Measurements from ENCODE around the gene ACAP3.

The ACAP3 gene

DNA sequence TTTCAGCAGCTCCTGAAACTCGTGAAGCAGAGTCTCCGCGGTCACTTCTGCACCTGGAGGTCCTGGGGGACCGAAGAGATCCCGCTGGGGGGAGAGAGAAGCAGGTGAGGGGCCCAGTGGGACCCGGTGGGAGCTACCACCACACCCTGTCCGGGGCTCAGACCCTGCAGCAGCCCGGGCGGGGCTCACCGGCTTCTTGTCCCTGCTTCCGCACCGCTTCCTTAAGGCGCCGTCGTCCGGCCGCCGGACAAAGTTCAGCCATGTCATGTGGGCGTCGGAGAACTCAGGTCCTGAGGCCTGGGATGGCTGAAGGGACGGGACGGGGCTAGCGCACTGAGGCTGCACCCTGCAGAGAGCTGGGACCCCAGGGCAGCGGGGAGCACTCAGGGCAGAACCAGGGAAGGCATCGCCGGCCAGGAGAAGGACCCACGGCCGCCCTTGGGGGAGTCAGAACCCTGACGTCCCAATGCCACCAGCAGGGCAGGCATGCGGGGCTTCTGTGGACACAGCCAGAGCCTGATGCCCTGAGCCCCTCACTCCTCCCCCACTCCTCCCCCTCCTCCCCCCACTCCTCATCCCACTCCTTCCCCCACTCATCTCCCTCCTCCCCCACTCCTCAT, 63.4 kb downstream of the ACAP3 start:
- no peak for DNase-seq (ENCODE audit: low spot score)

DNA sequence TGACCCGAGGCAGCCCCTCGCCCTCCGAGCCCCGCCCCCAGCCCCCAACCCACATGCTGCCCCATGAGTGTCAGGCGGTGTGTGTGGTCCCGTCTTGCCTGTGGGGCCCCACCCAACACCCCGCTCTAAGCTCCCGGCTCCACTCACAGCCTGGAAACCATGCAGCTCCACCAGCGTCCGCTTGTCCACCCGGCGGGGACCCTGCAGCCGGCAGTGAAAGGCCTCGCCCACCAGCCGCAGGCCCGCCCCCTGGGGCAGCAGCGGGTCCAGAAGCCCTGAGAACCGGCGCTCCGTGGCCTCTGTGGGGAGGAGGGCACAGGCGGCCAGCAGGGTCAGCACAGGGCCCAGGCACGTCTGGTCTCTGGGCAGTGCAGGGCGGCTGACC, 63.9 kb downstream of the ACAP3 start:
- no peak for DNase-seq (ENCODE audit: low spot score)

DNA sequence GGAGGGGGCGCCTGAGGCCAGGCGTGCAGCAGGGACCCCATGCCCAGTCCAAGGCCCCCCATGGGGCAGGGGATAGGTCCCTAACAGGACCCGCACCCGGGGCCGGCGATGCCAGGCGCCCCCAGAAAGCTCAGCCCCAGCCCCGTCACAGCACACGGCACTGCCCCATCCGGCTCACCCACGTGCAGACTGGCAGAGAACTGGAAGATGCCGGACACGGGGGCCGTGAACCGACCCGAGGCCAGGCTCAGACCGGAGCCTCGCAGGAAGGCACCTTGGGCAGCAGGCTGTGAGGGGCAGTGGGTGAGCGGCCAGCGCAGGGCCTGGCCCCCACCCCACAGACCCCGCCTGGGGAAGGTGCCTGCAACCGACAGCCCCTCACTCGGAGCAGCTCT, 64.5 kb downstream of the ACAP3 start:
- DNase-seq (ENCODE audit: low spot score): no peak

DNA sequence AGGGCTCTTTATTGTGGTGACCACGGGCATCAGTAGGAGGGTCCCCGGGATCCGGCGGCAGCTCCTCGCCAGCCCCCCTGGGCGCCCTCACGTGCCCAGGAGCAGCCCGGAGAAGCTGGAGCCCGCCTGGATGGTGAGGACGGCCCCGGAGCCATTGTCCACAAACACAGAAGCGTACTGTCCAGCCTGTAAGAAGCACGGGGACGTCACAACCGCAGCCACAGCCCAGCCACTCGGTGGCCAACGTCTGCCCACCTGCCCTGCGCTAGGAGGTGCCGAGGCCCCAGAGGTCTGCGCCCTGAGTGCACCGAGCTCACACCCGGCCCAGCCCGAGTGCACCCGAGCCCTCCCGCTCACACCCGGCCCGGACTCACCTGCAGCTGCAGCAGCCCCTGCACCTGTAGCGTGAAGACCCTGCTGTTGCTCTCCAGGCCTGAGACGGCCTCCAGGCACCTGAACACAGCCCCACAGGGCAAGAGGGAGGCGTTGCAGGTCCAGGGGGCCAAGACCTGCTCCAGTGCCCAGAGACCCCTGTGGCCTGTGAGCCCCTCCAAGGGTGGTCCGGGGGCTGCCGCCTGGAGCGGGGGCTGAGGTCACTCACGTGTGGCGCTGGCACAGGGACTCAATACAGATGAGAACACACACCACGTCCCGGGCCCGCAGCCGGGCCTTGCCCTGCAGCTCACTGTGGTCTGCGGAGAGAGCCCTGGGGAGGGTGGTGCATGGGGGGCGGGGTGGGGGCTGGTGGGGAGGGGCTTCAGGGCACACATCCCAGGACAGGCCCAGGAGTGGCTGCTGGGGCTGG, 65.1 kb downstream of the ACAP3 start:
- DNase-seq (ENCODE audit: low spot score): no peak
